HEK293 (cell line): ENCODE data around the gene REG3A.

ENCODE experiments used
- ATF2 ChIP-seq: fragments of 450-650 bp; formaldehyde crosslinking; IDR thresholded peaks from 2 replicates; pipeline ENCODE4 v1.5.1; 2016; ENCODE audit warnings: missing biosample characterization, missing genetic modification characterization, low read depth
- HOXC10 ChIP-seq: sonication (generic); formaldehyde crosslinking; IDR thresholded peaks from 2 replicates; pipeline ENCODE4 v1.8.1; 2023; ENCODE audit warnings: mild to moderate bottlenecking, missing genetic modification reagents
- SETDB1 ChIP-seq: IDR thresholded peaks from one replicate; pipeline ENCODE4 v1.6.1; 2017; ENCODE audit warnings: mild to moderate bottlenecking, low read length, moderate library complexity, mixed read lengths; ENCODE audit not compliant: insufficient read length
- SP7 ChIP-seq: fragments of 450-650 bp; formaldehyde crosslinking; IDR thresholded peaks from 2 replicates; pipeline ENCODE4 v1.5.1; 2016; ENCODE audit warnings: missing biosample characterization, missing genetic modification characterization
- ZNF274 ChIP-seq, 2 experiments: fragments of 200-500 bp in 1 of 2; fragments of 450-650 bp in 1 of 2; sonication (Bioruptor generic) in 1 of 2; formaldehyde crosslinking in 1 of 2; IDR thresholded peaks; 2 replicates each; pipeline versions ENCODE4 v1.5.1 to v1.6.1; 2014 to 2016; ENCODE audit warnings: borderline replicate concordance in 1 of 2, inconsistent platforms in 1 of 2, low read length in 1 of 2, missing biosample characterization in 1 of 2, missing genetic modification characterization in 1 of 2
- ZNF341 ChIP-seq: fragments of 450-650 bp; formaldehyde crosslinking; IDR thresholded peaks from 2 replicates; pipeline ENCODE4; 2016; ENCODE audit warnings: low read depth, missing biosample characterization, missing genetic modification characterization
- ZNF433 ChIP-seq: fragments of 450-650 bp; formaldehyde crosslinking; IDR thresholded peaks from 2 replicates; pipeline ENCODE4 v1.5.1; 2016; ENCODE audit warnings: missing biosample characterization, missing genetic modification characterization, low read depth
- ZNF518A ChIP-seq: fragments of 450-650 bp; formaldehyde crosslinking; conservative IDR thresholded peaks from 2 replicates; pipeline ENCODE4 v1.5.1; 2016; ENCODE audit warnings: low read depth, missing biosample characterization, missing genetic modification characterization
- ZNF561 ChIP-seq: fragments of 450-650 bp; IDR thresholded peaks from 2 replicates; pipeline ENCODE4 v1.5.1; 2018; ENCODE audit warnings: missing biosample characterization, missing genetic modification characterization, borderline replicate concordance
- ZNF660 ChIP-seq: fragments of 450-650 bp; IDR thresholded peaks from 2 replicates; pipeline ENCODE4 v1.5.1; 2018; ENCODE audit warnings: missing biosample characterization, mild to moderate bottlenecking, missing genetic modification characterization
- TF ChIP-seq, protein P1 (sequence below): fragments of 450-650 bp; formaldehyde crosslinking; IDR thresholded peaks from 2 replicates; pipeline ENCODE4 v1.5.1; 2016; ENCODE audit warnings: missing biosample characterization, missing genetic modification characterization
- TF ChIP-seq, protein P2 (sequence below): fragments of 450-650 bp; formaldehyde crosslinking; IDR thresholded peaks from 2 replicates; pipeline ENCODE4 v1.5.1; 2016; ENCODE audit warnings: missing biosample characterization, missing genetic modification characterization, low read depth
- TF ChIP-seq, protein P3 (sequence below): fragments of 450-650 bp; formaldehyde crosslinking; IDR thresholded peaks from 2 replicates; pipeline ENCODE4 v1.5.1; 2016; ENCODE audit warnings: missing biosample characterization, missing genetic modification characterization

GRCh38 chr2:79124907-79125720 lies 34.4 kb downstream of the REG3A start:
- TF ChIP-seq ATF2 (tag by site-specific recombination) (no peak), ZNF433 (tag by site-specific recombination) (no peak), ZNF274 (IDR thresholded peaks at IDR 0.05; ENCODE audit: low read length) (no peak), ZNF274 (tag by site-specific recombination; IDR thresholded peaks at IDR 0.05; ENCODE audit: borderline replicate concordance) (no peak), SETDB1 (no peak), HOXC10 (CRISPR knock-in tag) (no peak), SP7 (tag by site-specific recombination) (no peak), ZNF341 (tag by site-specific recombination) (no peak), ZNF660 (tag by site-specific recombination) (no peak), ZNF561 (tag by site-specific recombination) (no peak), ZNF518A (no peak)
- TF ChIP-seq, protein P1, sequence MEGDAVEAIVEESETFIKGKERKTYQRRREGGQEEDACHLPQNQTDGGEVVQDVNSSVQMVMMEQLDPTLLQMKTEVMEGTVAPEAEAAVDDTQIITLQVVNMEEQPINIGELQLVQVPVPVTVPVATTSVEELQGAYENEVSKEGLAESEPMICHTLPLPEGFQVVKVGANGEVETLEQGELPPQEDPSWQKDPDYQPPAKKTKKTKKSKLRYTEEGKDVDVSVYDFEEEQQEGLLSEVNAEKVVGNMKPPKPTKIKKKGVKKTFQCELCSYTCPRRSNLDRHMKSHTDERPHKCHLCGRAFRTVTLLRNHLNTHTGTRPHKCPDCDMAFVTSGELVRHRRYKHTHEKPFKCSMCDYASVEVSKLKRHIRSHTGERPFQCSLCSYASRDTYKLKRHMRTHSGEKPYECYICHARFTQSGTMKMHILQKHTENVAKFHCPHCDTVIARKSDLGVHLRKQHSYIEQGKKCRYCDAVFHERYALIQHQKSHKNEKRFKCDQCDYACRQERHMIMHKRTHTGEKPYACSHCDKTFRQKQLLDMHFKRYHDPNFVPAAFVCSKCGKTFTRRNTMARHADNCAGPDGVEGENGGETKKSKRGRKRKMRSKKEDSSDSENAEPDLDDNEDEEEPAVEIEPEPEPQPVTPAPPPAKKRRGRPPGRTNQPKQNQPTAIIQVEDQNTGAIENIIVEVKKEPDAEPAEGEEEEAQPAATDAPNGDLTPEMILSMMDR (tag by site-specific recombination): no peak
- TF ChIP-seq, protein P2, sequence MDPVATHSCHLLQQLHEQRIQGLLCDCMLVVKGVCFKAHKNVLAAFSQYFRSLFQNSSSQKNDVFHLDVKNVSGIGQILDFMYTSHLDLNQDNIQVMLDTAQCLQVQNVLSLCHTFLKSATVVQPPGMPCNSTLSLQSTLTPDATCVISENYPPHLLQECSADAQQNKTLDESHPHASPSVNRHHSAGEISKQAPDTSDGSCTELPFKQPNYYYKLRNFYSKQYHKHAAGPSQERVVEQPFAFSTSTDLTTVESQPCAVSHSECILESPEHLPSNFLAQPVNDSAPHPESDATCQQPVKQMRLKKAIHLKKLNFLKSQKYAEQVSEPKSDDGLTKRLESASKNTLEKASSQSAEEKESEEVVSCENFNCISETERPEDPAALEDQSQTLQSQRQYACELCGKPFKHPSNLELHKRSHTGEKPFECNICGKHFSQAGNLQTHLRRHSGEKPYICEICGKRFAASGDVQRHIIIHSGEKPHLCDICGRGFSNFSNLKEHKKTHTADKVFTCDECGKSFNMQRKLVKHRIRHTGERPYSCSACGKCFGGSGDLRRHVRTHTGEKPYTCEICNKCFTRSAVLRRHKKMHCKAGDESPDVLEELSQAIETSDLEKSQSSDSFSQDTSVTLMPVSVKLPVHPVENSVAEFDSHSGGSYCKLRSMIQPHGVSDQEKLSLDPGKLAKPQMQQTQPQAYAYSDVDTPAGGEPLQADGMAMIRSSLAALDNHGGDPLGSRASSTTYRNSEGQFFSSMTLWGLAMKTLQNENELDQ (tag by site-specific recombination): no peak
- TF ChIP-seq, protein P3, sequence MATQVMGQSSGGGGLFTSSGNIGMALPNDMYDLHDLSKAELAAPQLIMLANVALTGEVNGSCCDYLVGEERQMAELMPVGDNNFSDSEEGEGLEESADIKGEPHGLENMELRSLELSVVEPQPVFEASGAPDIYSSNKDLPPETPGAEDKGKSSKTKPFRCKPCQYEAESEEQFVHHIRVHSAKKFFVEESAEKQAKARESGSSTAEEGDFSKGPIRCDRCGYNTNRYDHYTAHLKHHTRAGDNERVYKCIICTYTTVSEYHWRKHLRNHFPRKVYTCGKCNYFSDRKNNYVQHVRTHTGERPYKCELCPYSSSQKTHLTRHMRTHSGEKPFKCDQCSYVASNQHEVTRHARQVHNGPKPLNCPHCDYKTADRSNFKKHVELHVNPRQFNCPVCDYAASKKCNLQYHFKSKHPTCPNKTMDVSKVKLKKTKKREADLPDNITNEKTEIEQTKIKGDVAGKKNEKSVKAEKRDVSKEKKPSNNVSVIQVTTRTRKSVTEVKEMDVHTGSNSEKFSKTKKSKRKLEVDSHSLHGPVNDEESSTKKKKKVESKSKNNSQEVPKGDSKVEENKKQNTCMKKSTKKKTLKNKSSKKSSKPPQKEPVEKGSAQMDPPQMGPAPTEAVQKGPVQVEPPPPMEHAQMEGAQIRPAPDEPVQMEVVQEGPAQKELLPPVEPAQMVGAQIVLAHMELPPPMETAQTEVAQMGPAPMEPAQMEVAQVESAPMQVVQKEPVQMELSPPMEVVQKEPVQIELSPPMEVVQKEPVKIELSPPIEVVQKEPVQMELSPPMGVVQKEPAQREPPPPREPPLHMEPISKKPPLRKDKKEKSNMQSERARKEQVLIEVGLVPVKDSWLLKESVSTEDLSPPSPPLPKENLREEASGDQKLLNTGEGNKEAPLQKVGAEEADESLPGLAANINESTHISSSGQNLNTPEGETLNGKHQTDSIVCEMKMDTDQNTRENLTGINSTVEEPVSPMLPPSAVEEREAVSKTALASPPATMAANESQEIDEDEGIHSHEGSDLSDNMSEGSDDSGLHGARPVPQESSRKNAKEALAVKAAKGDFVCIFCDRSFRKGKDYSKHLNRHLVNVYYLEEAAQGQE (tag by site-specific recombination): no peak
